ENCODE results near the gene JARID2. TPM values are rescaled to one million over a fixed set of nuclear protein-coding genes. Genes with fewer than 3 reads are reported as not detected.

The JARID2 gene
- total RNA-seq, 2 experiments from 2014 or later = 25.4 to 25.5 TPM

GRCh38 chr6:15569035-15569995, 323.4 kb downstream of the JARID2 start:
- Mint-ChIP-seq H3K9me3 (no peaks in the 10 kb centered on the region), H3K27ac (no peak overlapping the region), H3K4me1 (ENCODE audit: low read depth) (peaks cover 7% of the 10 kb centered on the region), H3K4me3 (no peak overlapping the region), H3K36me3 (ENCODE audit: low read depth) (peaks cover 10% of the 10 kb centered on the region), H3K27me3 (no peaks in the 10 kb centered on the region)
- no peak for ATAC-seq
- intact Hi-C loops (cut with micrococcal nuclease) = no loop called here
- POLR2A ChIA-PET = no interaction called here
- DNase-seq = no peak
- CTCF ChIA-PET = no interaction called here
- no peak for TF ChIP-seq CTCF (IDR thresholded peaks at IDR 0.05)

- no peak for TF ChIP-seq CTCF (IDR thresholded peaks at IDR 0.05)
- ChIA-PET POLR2A (no interaction called here), CTCF (interaction anchor here (0.6 to 1.1 kb wide), 2 partner anchors 54 to 353 kb away, joined by 3 to 4 read pairs; no protein-coding TSS in a partner anchor)
- Mint-ChIP-seq H3K27ac (no peak overlapping the region), H3K27me3 (no peaks in the 10 kb centered on the region), H3K4me1 (ENCODE audit: low read depth) (peaks cover 7% of the 10 kb centered on the region), H3K9me3 (no peaks in the 10 kb centered on the region), H3K4me3 (no peak overlapping the region), H3K36me3 (ENCODE audit: low read depth) (peaks cover 10% of the 10 kb centered on the region)
- intact Hi-C loops (cut with micrococcal nuclease) = no loop called here
- ATAC-seq = no peak
- no peak for DNase-seq
These were observed 324.3 kb downstream of the JARID2 start for GRCh38 chr6:15570171-15570570.
